GM12878 (cell line): Measurements from ENCODE around the gene DPP6. TPM values are rescaled to one million over a fixed set of nuclear protein-coding genes. Genes with fewer than 3 reads are reported as not detected.

ENCODE experiments used
- ATAC-seq: fragments of 200-7000 bp; cut with Tn5 transposase; 3 replicates; pipeline ENCODE4 v1.9.1; 2020; ENCODE audit warnings: mild to moderate bottlenecking, moderate library complexity
- BruUV-seq: library from RNA; stranded (reverse); fragments of 400-500 nt; replicated peaks from 2 replicates; lab custom pipeline; 2021; lab: Mats Ljungman, UMichigan
- CTCF ChIA-PET: fragments of 300-600 bp; sonication (Branson Sonifier 250); formaldehyde crosslinking; extraction: SDS; loops from one replicate; lab custom pipeline; 2021; ENCODE audit warnings: inconsistent platforms; lab: Yijun Ruan, JAX
- POLR2A ChIA-PET: fragments of 350-600 bp; formaldehyde crosslinking; extraction: SDS; loops from one replicate; lab custom pipeline; 2021; ENCODE audit warnings: inconsistent platforms; lab: Charles Lee
- RAD21 ChIA-PET: fragments of 300-600 bp; sonication (Branson Sonifier 250); formaldehyde crosslinking; loops from one replicate; lab custom pipeline; 2023; ENCODE audit warnings: antibody characterized with exemption; ENCODE audit not compliant: unreplicated experiment; lab: Charles Lee
- SMC1A ChIA-PET: fragments of 300-600 bp; sonication (Branson Sonifier 250); formaldehyde crosslinking; loops from one replicate; lab custom pipeline; 2023; ENCODE audit not compliant: unreplicated experiment, uncharacterized antibody; lab: Charles Lee
- DNase-seq: peaks from one replicate; pipeline ENCODE4 v3.0.0-alpha.2; 2011; ENCODE audit warnings: low read depth, low spot score
- FAIRE-seq: peaks from 3 replicates; lab custom pipeline; 2011; peaks lifted over from hg19 to GRCh38; lab: Jason Lieb, UNC
- H2AFZ ChIP-seq: 2 replicates; pipeline ENCODE4 v1.6.0; 2011; ENCODE audit warnings: low read depth, low read length, control low read depth; ENCODE audit not compliant: control insufficient read depth
- H3K27ac ChIP-seq: 2 replicates; pipeline ENCODE4 v1.5.1; 2011; ENCODE audit warnings: control low read depth; ENCODE audit not compliant: control insufficient read depth, insufficient read depth
- H3K27me3 ChIP-seq, 2 experiments: replicated peaks in 1 of 2; 2 replicates each; pipeline versions ENCODE4 v1.6.0 to v1.6.1; 2011; ENCODE audit warnings: low read length in 1 of 2; ENCODE audit not compliant: control insufficient read depth in 2 of 2, insufficient read depth in 2 of 2
- H3K36me3 ChIP-seq, 2 experiments: 2 replicates each; pipeline ENCODE4 v1.5.1; 2011; ENCODE audit warnings: low read length in 1 of 2; ENCODE audit not compliant: control insufficient read depth in 2 of 2, insufficient read depth in 2 of 2
- H3K4me1 ChIP-seq: 2 replicates; pipeline ENCODE4 v1.6.1; 2011; ENCODE audit warnings: mild to moderate bottlenecking, low read length, moderate library complexity, mixed read lengths; ENCODE audit not compliant: control insufficient read depth, insufficient read depth
- H3K4me2 ChIP-seq: 2 replicates; pipeline ENCODE4 v1.6.0; 2011; ENCODE audit warnings: control low read depth; ENCODE audit not compliant: control insufficient read depth, insufficient read depth
- H3K4me3 ChIP-seq: fragments of 200-600 bp; sonication (generic); 2 replicates; pipeline ENCODE4 v1.5.1; 2016
- H3K79me2 ChIP-seq: 2 replicates; pipeline ENCODE4 v1.6.0; 2011; ENCODE audit warnings: low read length; ENCODE audit not compliant: control insufficient read depth, insufficient read depth
- H3K9ac ChIP-seq: 2 replicates; pipeline ENCODE4 v1.8.0; 2011; ENCODE audit warnings: low read length, control low read depth, mixed read lengths; ENCODE audit not compliant: control insufficient read depth, insufficient read depth
- H3K9me3 ChIP-seq: replicated peaks from 3 replicates; pipeline ENCODE4 v1.5.1; 2011; ENCODE audit warnings: mild to moderate bottlenecking, low read length; ENCODE audit not compliant: control insufficient read depth, insufficient read depth
- H4K20me1 ChIP-seq: 2 replicates; pipeline ENCODE4 v1.6.0; 2011; ENCODE audit not compliant: control insufficient read depth, insufficient read depth
- BHLHE40 ChIP-seq, 2 experiments: fragments of 450-650 bp in 1 of 2; IDR thresholded peaks; 2 replicates each; pipeline ENCODE4 v1.6.1; 2011 to 2017; ENCODE audit warnings: low read depth in 2 of 2, borderline replicate concordance in 1 of 2, improper control_type of control experiment in 1 of 2, low read length in 1 of 2, mild to moderate bottlenecking in 1 of 2
- CREB1 ChIP-seq: IDR thresholded peaks from 2 replicates; pipeline ENCODE4 v1.6.1; 2012; ENCODE audit warnings: low read depth, mild to moderate bottlenecking, inconsistent platforms
- FOS ChIP-seq: IDR thresholded peaks from 3 replicates; pipeline ENCODE4 v1.6.1; 2011; ENCODE audit warnings: borderline replicate concordance; ENCODE audit not compliant: insufficient read length; ENCODE audit errors: extremely low read depth
- FOXK2 ChIP-seq: fragments of 450-650 bp; IDR thresholded peaks from 2 replicates; pipeline ENCODE4 v1.6.1; 2017; ENCODE audit warnings: mild to moderate bottlenecking, moderate library complexity
- HDAC2 ChIP-seq: fragments of 200-600 bp; sonication (generic); IDR thresholded peaks from 2 replicates; pipeline ENCODE4 v1.6.1; 2017
- IRF4 ChIP-seq: IDR thresholded peaks from 2 replicates; pipeline ENCODE4 v1.6.1; 2011; ENCODE audit warnings: low read depth, low read length
- RAD21 ChIP-seq: IDR thresholded peaks from 2 replicates; pipeline ENCODE4 v1.6.1; 2011; ENCODE audit warnings: mild to moderate bottlenecking, low read depth, low read length, moderate library complexity; ENCODE audit not compliant: insufficient read depth
- RELA ChIP-seq: fragments of 450-650 bp; IDR thresholded peaks from 2 replicates; pipeline ENCODE4 v1.8.0; 2014; ENCODE audit warnings: borderline replicate concordance; ENCODE audit not compliant: partially characterized antibody
- SP1 ChIP-seq: IDR thresholded peaks from one replicate; pipeline ENCODE4 v1.6.1; 2011; ENCODE audit warnings: low read depth, low read length
- SREBF1 ChIP-seq: IDR thresholded peaks from 2 replicates; pipeline ENCODE4 v1.6.1; 2012; ENCODE audit warnings: mild to moderate bottlenecking, low read length
- STAT1 ChIP-seq: fragments of 450-650 bp; conservative IDR thresholded peaks from 2 replicates; pipeline ENCODE4 v1.6.1; 2014; ENCODE audit warnings: antibody characterized with exemption, mild to moderate bottlenecking
- TCF3 ChIP-seq: IDR thresholded peaks from 2 replicates; pipeline ENCODE4 v1.6.1; 2012; ENCODE audit warnings: low read depth, mild to moderate bottlenecking, low read length, borderline replicate concordance; ENCODE audit not compliant: insufficient read depth
- WGBS: methylation state at CpG from one replicate; pipeline ENCODE4 v1.1.6; 2016; ENCODE audit warnings: low lambda C conversion rate; ENCODE audit not compliant: insufficient replicate concordance, insufficient coverage; ENCODE audit errors: missing lambda C conversion rate; 5-methylcytosine and 5-hydroxymethylcytosine counted together
- in situ Hi-C: fragments of 300-500 bp; cut with MboI; formaldehyde crosslinking; loops from 9 replicates; pipeline ENCODE4 v1.14.3; 2018; ENCODE audit warnings: mixed read lengths
- intact Hi-C: fragments of 100-400 bp; cut with micrococcal nuclease; formaldehyde crosslinking; loops from one replicate; pipeline ENCODE4 v1.14.2; 2022; ENCODE audit not compliant: unreplicated experiment
- polyA plus RNA-seq, 11 experiments: library from polyadenylated mRNA; depleted of rRNA in 4 of 11; unstranded in 6 of 11; stranded (reverse) in 5 of 11; fragments of >200 nt; fragmentation: Nextera tagmentation in 4 of 11; fragmentation: Illumina TruSeq in 1 of 11; extraction: Ambion mirVana in 4 of 11; extraction: Trizol in 1 of 11; gene quantifications; 1 replicate in 1 of 11; 2 replicates in 10 of 11; pipeline versions ENCODE4 v1.2.1 to v1.2.3, GENCODE V29; 2011 to 2016; ENCODE audit warnings: inconsistent platforms in 2 of 11, missing spikeins in 2 of 11, low read depth in 1 of 11
- total RNA-seq, 4 experiments: library from RNA; depleted of rRNA in 3 of 4; stranded (reverse); fragments of >200 nt in 3 of 4; fragmentation: Illumina TruSeq in 1 of 4; extraction: Trizol in 1 of 4; gene quantifications; 2 replicates each; pipeline versions ENCODE4 v1.2.1 to v1.2.3, GENCODE V29; 2013 to 2021
- TF ChIP-seq, protein P1 (sequence below): IDR thresholded peaks from 2 replicates; pipeline ENCODE4 v1.6.1; 2011; ENCODE audit warnings: mild to moderate bottlenecking, low read depth, low read length, moderate library complexity; ENCODE audit not compliant: insufficient replicate concordance
- TF ChIP-seq, protein P2 (sequence below): fragments of 150-350 bp; IDR thresholded peaks from 2 replicates; pipeline ENCODE4 v1.6.1; 2014; ENCODE audit warnings: mild to moderate bottlenecking, low read depth, low read length
- TF ChIP-seq, protein P3 (sequence below): IDR thresholded peaks from 2 replicates; pipeline ENCODE4 v1.6.1; 2011; ENCODE audit warnings: borderline replicate concordance, low read depth, mild to moderate bottlenecking, moderate library complexity, mixed read lengths, low read length; ENCODE audit not compliant: insufficient read depth; ENCODE audit errors: extremely low read length

Gene DPP6
- total and polyA plus RNA-seq, 10 of the 15 experiments (the other 5 are each of a cell fraction or from before 2014, with no cell fraction given), result not detected

DNA sequence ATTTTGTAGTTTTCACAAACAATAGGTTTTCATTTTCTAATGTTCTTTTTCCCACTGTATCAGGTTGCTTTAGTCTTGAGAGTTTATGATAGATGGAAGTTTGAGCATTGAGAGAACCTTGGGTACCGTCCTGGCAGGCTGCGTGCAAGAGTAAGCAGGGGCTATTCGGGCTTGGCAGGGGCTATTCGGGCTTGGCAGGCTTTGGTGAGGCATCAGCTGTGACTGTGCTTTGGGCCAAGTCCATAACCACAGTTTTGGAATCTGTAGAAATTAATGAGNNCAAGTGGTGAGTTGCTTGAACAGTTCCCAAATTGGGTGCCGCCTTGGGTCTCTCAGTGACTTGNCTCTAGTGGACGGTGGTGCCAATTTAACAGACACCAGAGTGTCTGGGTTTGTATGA, 526.1 kb downstream of the DPP6 start:
- ATAC-seq, result no peak
- ChIA-PET POLR2A (no interaction called here), CTCF (no interaction called here), SMC1A (no interaction called here), RAD21 (no interaction called here)
- H3K4me2 ChIP-seq, result no peak overlapping the region
- no peak for DNase-seq
- no peak for FAIRE-seq
- no peaks in the 10 kb centered on the region for H4K20me1 ChIP-seq
- H3K79me2 ChIP-seq, result no peaks in the 10 kb centered on the region
- no peak for TF ChIP-seq SP1
- no peak for TF ChIP-seq FOS
- no peak for TF ChIP-seq RAD21
- TF ChIP-seq, protein P1, sequence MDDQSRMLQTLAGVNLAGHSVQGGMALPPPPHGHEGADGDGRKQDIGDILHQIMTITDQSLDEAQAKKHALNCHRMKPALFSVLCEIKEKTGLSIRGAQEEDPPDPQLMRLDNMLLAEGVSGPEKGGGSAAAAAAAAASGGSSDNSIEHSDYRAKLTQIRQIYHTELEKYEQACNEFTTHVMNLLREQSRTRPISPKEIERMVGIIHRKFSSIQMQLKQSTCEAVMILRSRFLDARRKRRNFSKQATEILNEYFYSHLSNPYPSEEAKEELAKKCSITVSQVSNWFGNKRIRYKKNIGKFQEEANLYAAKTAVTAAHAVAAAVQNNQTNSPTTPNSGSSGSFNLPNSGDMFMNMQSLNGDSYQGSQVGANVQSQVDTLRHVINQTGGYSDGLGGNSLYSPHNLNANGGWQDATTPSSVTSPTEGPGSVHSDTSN, result no peak
- no peak for TF ChIP-seq FOXK2
- no peak for TF ChIP-seq BHLHE40 (IDR thresholded peaks at IDR 0.05; ENCODE audit: borderline replicate concordance in 1 of 2, low read depth in 2 of 2, low read length in 1 of 2)
- TF ChIP-seq STAT1, result no peak
- no peak for TF ChIP-seq RELA
- TF ChIP-seq, protein P2, sequence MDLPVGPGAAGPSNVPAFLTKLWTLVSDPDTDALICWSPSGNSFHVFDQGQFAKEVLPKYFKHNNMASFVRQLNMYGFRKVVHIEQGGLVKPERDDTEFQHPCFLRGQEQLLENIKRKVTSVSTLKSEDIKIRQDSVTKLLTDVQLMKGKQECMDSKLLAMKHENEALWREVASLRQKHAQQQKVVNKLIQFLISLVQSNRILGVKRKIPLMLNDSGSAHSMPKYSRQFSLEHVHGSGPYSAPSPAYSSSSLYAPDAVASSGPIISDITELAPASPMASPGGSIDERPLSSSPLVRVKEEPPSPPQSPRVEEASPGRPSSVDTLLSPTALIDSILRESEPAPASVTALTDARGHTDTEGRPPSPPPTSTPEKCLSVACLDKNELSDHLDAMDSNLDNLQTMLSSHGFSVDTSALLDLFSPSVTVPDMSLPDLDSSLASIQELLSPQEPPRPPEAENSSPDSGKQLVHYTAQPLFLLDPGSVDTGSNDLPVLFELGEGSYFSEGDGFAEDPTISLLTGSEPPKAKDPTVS, result no peak
- no peak for TF ChIP-seq HDAC2
- TF ChIP-seq TCF3, result no peak
- TF ChIP-seq CREB1, result no peak
- TF ChIP-seq, protein P3, sequence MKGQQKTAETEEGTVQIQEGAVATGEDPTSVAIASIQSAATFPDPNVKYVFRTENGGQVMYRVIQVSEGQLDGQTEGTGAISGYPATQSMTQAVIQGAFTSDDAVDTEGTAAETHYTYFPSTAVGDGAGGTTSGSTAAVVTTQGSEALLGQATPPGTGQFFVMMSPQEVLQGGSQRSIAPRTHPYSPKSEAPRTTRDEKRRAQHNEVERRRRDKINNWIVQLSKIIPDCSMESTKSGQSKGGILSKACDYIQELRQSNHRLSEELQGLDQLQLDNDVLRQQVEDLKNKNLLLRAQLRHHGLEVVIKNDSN, result no peak
- no peak for TF ChIP-seq IRF4
- TF ChIP-seq SREBF1, result no peak
- no peaks in the 10 kb centered on the region for H3K27me3 ChIP-seq
- H3K4me1 ChIP-seq, result no peaks in the 10 kb centered on the region
- H2AFZ ChIP-seq, result no peak overlapping the region
- no peak overlapping the region for H3K4me3 ChIP-seq
- in situ Hi-C loops (no loop called here), intact Hi-C loops (no loop called here)
- H3K9ac ChIP-seq, result no peak overlapping the region
- no peaks in the 10 kb centered on the region for H3K36me3 ChIP-seq
- no peak overlapping the region for H3K27ac ChIP-seq
- H3K9me3 ChIP-seq, result no peaks in the 10 kb centered on the region; the same call in 2 of the 3 replicates
- 52% methylated on average over 6 of the region's 6 CpGs for WGBS
- BruUV-seq, result no TSS peak
